Cardiac muscle cell (in vitro differentiated cells and primary cell): ENCODE data around the gene ARHGAP4. TPM values are rescaled to one million over a fixed set of nuclear protein-coding genes. Genes with fewer than 3 reads are reported as not detected.

Source experiments
- DNase-seq, 2 donors: peaks; one replicate each; pipeline versions ENCODE4 v3.0.0 to v3.0.0-alpha.2; 2010 to 2017; ENCODE audit warnings: low read depth in 1 of 2, low spot score in 1 of 2
- H3K27ac ChIP-seq: fragments of 200-600 bp; sonication (generic); 2 replicates; pipeline ENCODE4 v1.5.1; 2016
- H3K27me3 ChIP-seq: fragments of 200-600 bp; sonication (generic); 2 replicates; pipeline ENCODE4 v1.6.0; 2016; ENCODE audit warnings: control low read depth
- H3K36me3 ChIP-seq: fragments of 200-600 bp; sonication (generic); 2 replicates; pipeline ENCODE4 v1.5.1; 2016; ENCODE audit warnings: control low read depth
- H3K4me1 ChIP-seq: fragments of 200-600 bp; sonication (generic); 2 replicates; pipeline ENCODE4 v1.8.1; 2017; ENCODE audit warnings: low read depth, mild to moderate bottlenecking, mixed run types
- H3K4me3 ChIP-seq: fragments of 200-600 bp; sonication (generic); 2 replicates; pipeline ENCODE4 v1.5.1; 2016; ENCODE audit warnings: mild to moderate bottlenecking
- H3K9me3 ChIP-seq: fragments of 200-600 bp; sonication (generic); 2 replicates; pipeline ENCODE4 v1.5.1; 2017; ENCODE audit warnings: low read depth, mild to moderate bottlenecking, control low read depth
- CTCF ChIP-seq: IDR thresholded peaks from 2 replicates; pipeline ENCODE4 v1.5.1; 2012; ENCODE audit warnings: low read depth, mild to moderate bottlenecking, low read length
- polyA plus RNA-seq: library from polyadenylated mRNA; unstranded; fragments of >200 nt; fragmentation: Nextera tagmentation; extraction: Ambion mirVana; gene quantifications from 2 replicates; pipeline ENCODE4 v1.2.1, GENCODE V29; 2016
- total RNA-seq: library from RNA; depleted of rRNA; stranded (reverse); fragments of >200 nt; gene quantifications from 2 replicates; pipeline ENCODE4 v1.2.3, GENCODE V29; 2016

ARHGAP4 gene
- total and polyA plus RNA-seq, 2 experiments from 2014 or later = 16.5 to 47.4 TPM

DNA sequence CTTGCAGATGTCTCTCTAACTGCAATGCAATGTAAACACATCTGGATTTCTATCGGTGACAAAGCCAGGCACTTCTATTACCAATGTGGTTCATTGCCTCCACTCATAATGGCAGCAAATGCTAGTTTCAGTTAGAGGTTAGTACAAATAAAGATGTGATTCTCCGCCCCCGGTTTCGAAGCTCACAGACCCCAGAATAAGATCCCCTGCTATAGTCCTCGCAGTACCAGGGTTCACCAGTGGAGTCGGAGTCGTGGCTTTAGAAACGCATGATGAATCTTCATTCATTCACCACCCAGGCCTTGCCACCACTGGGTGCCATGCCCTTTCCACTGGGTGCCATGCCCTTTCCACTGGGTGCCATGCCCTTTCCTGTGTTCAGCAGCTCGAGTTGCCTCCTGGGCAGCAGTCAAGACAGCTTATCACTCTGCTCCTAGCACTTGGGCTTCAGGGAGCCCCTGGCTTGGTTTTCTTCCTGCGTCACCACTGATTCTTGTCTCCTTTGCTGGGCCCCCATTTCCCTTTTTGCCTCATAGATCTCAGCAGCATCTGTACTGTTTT lies 12.2 kb upstream of the ARHGAP4 start:
- no peaks in the 10 kb centered on the region for H3K4me1 ChIP-seq
- no peak overlapping the region for H3K4me3 ChIP-seq
- no peaks in the 10 kb centered on the region for H3K9me3 ChIP-seq
- no peak overlapping the region for H3K27ac ChIP-seq
- DNase-seq = no peak
- no peak for TF ChIP-seq CTCF
- no peaks in the 10 kb centered on the region for H3K36me3 ChIP-seq
- no peaks in the 10 kb centered on the region for H3K27me3 ChIP-seq

- H3K9me3 ChIP-seq = no peaks in the 10 kb centered on the region
- no peaks in the 10 kb centered on the region for H3K4me1 ChIP-seq
- no peak for TF ChIP-seq CTCF
- H3K4me3 ChIP-seq = no peak overlapping the region
- no peak overlapping the region for H3K27ac ChIP-seq
- H3K27me3 ChIP-seq = no peaks in the 10 kb centered on the region
- DNase-seq = no peak
- H3K36me3 ChIP-seq = no peaks in the 10 kb centered on the region
Observed at GRCh38 chrX:153937056-153937455, 11.0 kb upstream of the ARHGAP4 start.

DNA sequence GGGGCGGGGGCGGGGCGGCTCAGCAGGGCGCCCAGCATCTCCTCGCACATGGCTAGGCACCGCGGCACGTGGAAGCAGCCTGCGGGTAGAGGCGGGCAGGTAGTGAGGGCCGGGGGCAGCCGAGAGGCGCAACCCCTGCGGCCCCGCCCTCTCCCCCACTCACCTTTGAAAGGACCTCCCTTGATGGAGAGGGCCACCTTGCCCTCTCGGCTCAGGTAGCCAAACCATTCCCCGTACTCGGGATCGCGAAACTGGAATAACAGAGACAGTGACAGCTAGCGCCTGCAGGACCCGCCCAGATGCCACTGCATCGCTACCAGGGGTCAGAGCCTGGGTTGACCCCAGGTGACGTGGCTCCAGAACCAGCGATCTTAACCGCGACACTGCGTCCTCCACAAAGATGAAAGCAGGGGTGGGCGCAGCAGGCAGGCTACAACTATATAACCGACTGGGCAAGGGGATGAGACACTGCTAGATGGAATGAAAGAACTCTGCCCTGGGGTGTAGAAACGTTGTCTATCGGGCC lies 9.3 kb upstream of the ARHGAP4 start:
- Histone ChIP-seq H3K27me3 (no peaks in the 10 kb centered on the region), H3K4me1 (no peaks in the 10 kb centered on the region), H3K36me3 (no peaks in the 10 kb centered on the region), H3K4me3 (peak overlapping the region; percentile 40), H3K27ac (no peak overlapping the region), H3K9me3 (no peaks in the 10 kb centered on the region)
- no peak for TF ChIP-seq CTCF
- DNase-seq = no peak

DNA sequence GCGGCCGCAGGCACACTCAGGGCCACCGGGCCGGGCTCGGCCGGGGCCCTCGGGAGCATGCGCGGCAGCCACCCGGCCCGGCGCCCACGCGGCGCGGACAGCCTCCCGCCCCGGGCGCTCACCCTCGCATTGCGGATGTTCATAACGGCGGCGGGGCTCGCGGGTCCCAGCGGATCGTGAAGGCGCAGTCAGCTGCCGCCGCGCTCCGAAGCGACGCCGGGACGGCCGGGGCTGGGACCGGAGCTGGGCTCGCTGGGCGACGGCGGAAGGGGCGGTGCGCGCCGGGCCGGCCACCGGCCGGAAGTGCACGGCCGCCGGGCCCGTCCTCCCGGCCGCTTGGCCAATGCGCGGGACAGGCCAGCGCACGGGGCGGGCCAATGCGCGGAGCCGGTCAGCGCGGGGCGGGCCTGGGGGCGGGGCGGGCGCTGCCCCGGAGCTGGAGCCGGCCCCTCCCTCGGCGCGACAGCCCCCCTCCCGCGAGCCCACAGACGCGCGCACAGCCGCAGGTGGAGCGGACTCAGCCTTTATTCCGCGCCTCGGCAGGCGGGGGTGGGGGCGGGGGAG lies 8.8 kb upstream of the ARHGAP4 start, which contains the start of gene NAA10:
TSS of gene NAA10 (minus strand) at position 276 of the 564 bp plus-strand sequence. CDS start at position 143, 133 bp downstream.
- Histone ChIP-seq H3K4me3 (peak within 1 kb of the TSS; percentile 78), H3K4me1 (no peaks in the 10 kb centered on the region), H3K36me3 (no peaks in the 10 kb centered on the region), H3K27ac (peak within 1 kb of the TSS; percentile 53), H3K9me3 (no peaks in the 10 kb centered on the region), H3K27me3 (no peaks in the 10 kb centered on the region)
- DNase-seq = peak; percentile 77 to 84
- TF ChIP-seq CTCF = no peak

GRCh38 chrX:153934148-153934761 lies 8.2 kb upstream of the ARHGAP4 start:
- no peak for TF ChIP-seq CTCF
- peak overlapping the region; percentile 53 for H3K27ac ChIP-seq
- H3K4me1 ChIP-seq = no peaks in the 10 kb centered on the region
- no peaks in the 10 kb centered on the region for H3K9me3 ChIP-seq
- no peaks in the 10 kb centered on the region for H3K36me3 ChIP-seq
- DNase-seq = no peak
- no peaks in the 10 kb centered on the region for H3K27me3 ChIP-seq
- peak overlapping the region; percentile 78 for H3K4me3 ChIP-seq
